Psoas muscle (tissue), 8 donors: ENCODE measurements around the gene TTC22. TPM values are rescaled to one million over a fixed set of nuclear protein-coding genes. Genes with fewer than 3 reads are reported as not detected.

Source experiments
- ATAC-seq, 4 donors: fragments of 200-7000 bp; cut with Tn5 transposase; one replicate each; pipeline ENCODE4 v1.9.1; 2020; ENCODE audit warnings: moderate library complexity in 3 of 4, mild to moderate bottlenecking in 2 of 4
- DNase-seq, 2 donors: peaks; one replicate each; pipeline ENCODE4 v3.0.0-alpha.2; 2020
- H3K27ac ChIP-seq: fragments of 200-600 bp; one replicate; pipeline ENCODE4 v1.8.0; 2022
- H3K27me3 ChIP-seq, 3 donors: fragments of 200-600 bp in 1 of 3; one replicate each; pipeline versions ENCODE4 v1.6.1 to v1.8.0; 2013 to 2022; ENCODE audit warnings: low read length in 2 of 3, mild to moderate bottlenecking in 2 of 3, moderate library complexity in 1 of 3; ENCODE audit not compliant: insufficient read depth in 3 of 3
- H3K36me3 ChIP-seq, 2 donors: fragments of 200-600 bp in 1 of 2; one replicate each; pipeline versions ENCODE4 v1.6.1 to v1.8.0; 2013 to 2022; ENCODE audit warnings: low read depth in 1 of 2, mild to moderate bottlenecking in 1 of 2, moderate library complexity in 1 of 2; ENCODE audit not compliant: insufficient read depth in 1 of 2
- H3K4me1 ChIP-seq: fragments of 200-600 bp; one replicate; pipeline ENCODE4 v1.8.0; 2022
- H3K4me3 ChIP-seq: fragments of 200-600 bp; one replicate; pipeline ENCODE4 v1.8.0; 2022; ENCODE audit warnings: mild to moderate bottlenecking
- H3K9me3 ChIP-seq: fragments of 200-600 bp; one replicate; pipeline ENCODE4 v1.8.0; 2022
- CTCF ChIP-seq: fragments of 200-600 bp; IDR thresholded peaks from one replicate; pipeline ENCODE4 v1.8.0; 2022; ENCODE audit warnings: antibody characterized with exemption
- WGBS, 3 donors: extraction: QIAGEN DNeasy Blood & Tissue Kit; methylation state at CpG; one replicate each; pipeline versions ENCODE4 v1.1.6 to v1.1.7; 2013; 5-methylcytosine and 5-hydroxymethylcytosine counted together
- intact Hi-C, 2 donors: fragments of 100-400 bp; cut with DNase I; formaldehyde crosslinking; loops; one replicate each; pipeline versions ENCODE4 v1.11.0 to v1.14.2; 2022
- polyA plus RNA-seq, 3 donors: library from polyadenylated mRNA; stranded (reverse); fragments of 200-250 nt; gene quantifications; one replicate each; pipeline ENCODE4 v1.2.3, GENCODE V29; 2013
- total RNA-seq, 4 donors: library from RNA; stranded (reverse); fragmentation: NEBNext Ultra II Directional in 2 of 4; extraction: Animal tissue kit (Norgen Biotek cat#: 25700) in 2 of 4; gene quantifications; one replicate each; pipeline versions ENCODE4 v1.2.1 to v1.2.4, GENCODE V29; 2021 to 2023
- donor health status: healthy with polysubstance abuse.
- donor health status: DM: no; HTN: no; CAD: no; lungs with moderate emphysema.
- donor health status: Bipolar disorder and iron deficiency.
- donor health status: healthy.
- donor health status: DM: yes; HTN: yes; CAD: no.
- donor health status: DM: no; HTN: no; CAD: no.
- donor health status: DM: no; HTN: no; CAD: no.
- donor health status: DM: yes; HTN: yes; CAD: no.

TTC22 gene
- total and polyA plus RNA-seq, 7 donors: 0.03 to 0.13 (median 0.03) TPM; not detected in 2

DNA sequence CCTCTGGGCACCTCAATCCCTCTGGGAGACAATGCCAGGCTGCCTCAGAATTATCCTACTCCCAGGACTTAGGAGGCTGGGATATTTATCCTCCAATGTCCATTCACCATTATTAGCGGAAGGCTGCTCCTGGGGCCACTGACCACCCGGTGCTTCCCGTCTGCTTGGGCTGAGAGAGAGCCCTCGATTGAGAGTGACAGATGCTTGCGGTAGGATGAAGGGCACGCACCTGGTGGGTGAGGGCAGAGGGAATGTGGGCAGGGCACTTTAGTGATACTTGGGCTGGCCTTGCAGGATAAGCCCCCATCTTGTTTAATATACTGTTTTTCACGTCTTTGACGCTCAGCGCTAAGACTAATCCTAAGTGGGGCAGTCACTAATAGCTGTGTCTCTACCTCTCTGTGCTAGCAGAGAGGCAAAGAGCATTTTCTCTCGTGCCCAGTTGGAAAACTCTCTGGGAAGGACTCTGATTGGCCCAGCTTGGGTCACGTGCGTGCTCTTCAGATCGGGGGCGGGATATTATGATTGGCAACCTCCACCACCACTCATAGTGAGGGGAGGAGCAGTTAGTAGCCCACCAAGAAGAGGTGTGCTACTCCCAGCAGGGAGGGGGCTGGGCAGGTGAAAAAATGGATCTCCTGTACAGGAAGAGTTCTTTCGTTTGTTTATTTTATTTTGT, 26.2 kb downstream of the TTC22 start:
- Histone ChIP-seq H3K36me3 (no peaks in the 10 kb centered on the region), H3K9me3 (no peaks in the 10 kb centered on the region), H3K27ac (no peak overlapping the region), H3K4me3 (no peak overlapping the region), H3K27me3 (peaks cover 0 to 2% (median 0%) of the 10 kb centered on the region in 3 donors), H3K4me1 (no peaks in the 10 kb centered on the region)
- ATAC-seq: no peak
- no peak for TF ChIP-seq CTCF
- WGBS, 3 donors: 52 to 59% (median 55%) methylated on average over 15 of the region's 15 CpGs
- DNase-seq: no peak
- intact Hi-C loops: no loop called here

- no peak for DNase-seq
- H3K36me3 ChIP-seq: no peaks in the 10 kb centered on the region
- H3K27ac ChIP-seq: no peak overlapping the region
- no peak for TF ChIP-seq CTCF
- WGBS, 3 donors: 82 to 89% (median 88%) methylated on average over 2 of the region's 2 CpGs
- H3K27me3 ChIP-seq: no peaks in the 10 kb centered on the region
- H3K4me3 ChIP-seq: no peak overlapping the region
- H3K9me3 ChIP-seq: no peaks in the 10 kb centered on the region
- intact Hi-C loops: no loop called here
- no peaks in the 10 kb centered on the region for H3K4me1 ChIP-seq
- no peak for ATAC-seq
Measured at GRCh38 chr1:54772951-54773350, 28.2 kb downstream of the TTC22 start.

DNA sequence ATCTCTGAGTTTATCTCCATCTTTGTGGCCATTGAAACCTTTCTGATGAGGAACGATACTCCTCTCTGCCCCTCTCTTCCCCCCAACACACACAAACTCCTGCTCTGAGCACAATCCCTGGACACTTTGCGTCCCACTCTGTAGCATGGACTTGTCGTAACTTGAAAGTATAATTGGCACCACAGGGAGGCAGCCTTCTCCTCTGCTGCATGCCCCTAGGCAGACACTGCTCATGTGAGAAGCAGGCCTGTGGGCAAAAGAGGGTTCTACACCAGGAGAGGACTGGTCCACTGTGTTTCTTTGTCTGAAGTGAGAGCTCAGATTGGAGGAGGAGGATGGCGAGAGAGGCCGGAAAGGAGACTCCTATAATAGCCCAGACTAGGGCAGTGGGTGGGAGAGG, 33.0 kb downstream of the TTC22 start:
- intact Hi-C loops: no loop called here
- ATAC-seq: no peak

GRCh38 chr1:54767526-54767925, 33.6 kb downstream of the TTC22 start:
- ATAC-seq: no peak
- 56 to 64% (median 59%) methylated on average over 6 of the region's 6 CpGs for WGBS, 3 donors

More for the DNA sequence above, 33.0 kb downstream of the TTC22 start:
- H3K9me3 ChIP-seq: no peaks in the 10 kb centered on the region
- no peak overlapping the region for H3K4me3 ChIP-seq
- no peak for DNase-seq
- WGBS, 3 donors: 78 to 83% (median 82%) methylated on average over 5 of the region's 5 CpGs
- no peaks in the 10 kb centered on the region for H3K36me3 ChIP-seq
- TF ChIP-seq CTCF: no peak
- H3K4me1 ChIP-seq: peaks cover 6% of the 10 kb centered on the region
- H3K27me3 ChIP-seq: no peaks in the 10 kb centered on the region
- no peak overlapping the region for H3K27ac ChIP-seq

More at GRCh38 chr1:54767526-54767925, 33.6 kb downstream of the TTC22 start:
- no peak overlapping the region for H3K27ac ChIP-seq
- H3K9me3 ChIP-seq: no peaks in the 10 kb centered on the region
- H3K27me3 ChIP-seq: no peaks in the 10 kb centered on the region
- no peaks in the 10 kb centered on the region for H3K36me3 ChIP-seq
- DNase-seq: no peak
- no peak overlapping the region for H3K4me3 ChIP-seq
- H3K4me1 ChIP-seq: peaks cover 6% of the 10 kb centered on the region
- TF ChIP-seq CTCF: no peak
- intact Hi-C loops: no loop called here
